Common myeloid progenitor, CD34-positive (primary cell): Measurements from ENCODE around the gene TRAF3.
"Not testable (repeated sequence)": the region's sequence is repeated elsewhere in the genome, so short reads cannot be mapped to it uniquely, and the experiment has no call there.

Experiments
- CTCF ChIA-PET: fragments of 350-600 bp; sonication (Branson Sonifier 250); formaldehyde crosslinking; loops from one replicate; lab custom pipeline; 2021; ENCODE audit warnings: antibody characterized with exemption; lab: Charles Lee
- POLR2A ChIA-PET: fragments of 350-600 bp; sonication (Branson Sonifier 250); formaldehyde crosslinking; loops from one replicate; lab custom pipeline; 2021; ENCODE audit warnings: antibody characterized with exemption; lab: Charles Lee
- DNase-seq, 3 donors: peaks; one replicate each; pipeline versions ENCODE4 v3.0.0 to v3.0.0-alpha.2; 2013
- H3K27ac ChIP-seq, 2 experiments: 1 replicate in 1 of 2; 2 replicates in 1 of 2; pipeline ENCODE4 v1.7.0; 2013; ENCODE audit warnings: inconsistent platforms in 2 of 2, low read length in 2 of 2, mild to moderate bottlenecking in 2 of 2, low read depth in 1 of 2, moderate library complexity in 1 of 2; ENCODE audit not compliant: severe bottlenecking in 2 of 2, insufficient read depth in 1 of 2, poor library complexity in 1 of 2
- H3K27me3 ChIP-seq, 5 experiments: replicated peaks in 2 of 5; 1 replicate in 3 of 5; 2 replicates in 2 of 5; pipeline versions ENCODE4 v1.6.1 to v1.7.0; 2013; ENCODE audit warnings: low read length in 4 of 5, mild to moderate bottlenecking in 2 of 5, moderate library complexity in 2 of 5, inconsistent platforms in 1 of 5; ENCODE audit not compliant: insufficient read depth in 5 of 5, control insufficient read depth in 4 of 5
- H3K36me3 ChIP-seq, 4 experiments: 1 replicate in 2 of 4; 2 replicates in 2 of 4; pipeline versions ENCODE4 v1.6.1 to v1.7.0; 2013; ENCODE audit warnings: low read length in 3 of 4, control low read depth in 1 of 4, mild to moderate bottlenecking in 1 of 4; ENCODE audit not compliant: control insufficient read depth in 4 of 4, insufficient read depth in 4 of 4
- H3K4me1 ChIP-seq, 4 experiments: 1 replicate in 3 of 4; 2 replicates in 1 of 4; pipeline versions ENCODE4 v1.6.1 to v1.7.1; 2013; ENCODE audit warnings: low read length in 3 of 4, mild to moderate bottlenecking in 3 of 4, control low read depth in 1 of 4, inconsistent platforms in 1 of 4, moderate library complexity in 1 of 4; ENCODE audit not compliant: control insufficient read depth in 4 of 4, insufficient read depth in 4 of 4; ENCODE audit errors: control extremely low read depth in 1 of 4
- H3K4me3 ChIP-seq, 7 experiments: 1 replicate in 4 of 7; 2 replicates in 3 of 7; pipeline versions ENCODE4 v1.5.1 to v1.7.0; 2013; ENCODE audit warnings: mild to moderate bottlenecking in 7 of 7, low read length in 6 of 7, moderate library complexity in 6 of 7, inconsistent platforms in 2 of 7, low read depth in 2 of 7, control low read depth in 1 of 7; ENCODE audit not compliant: insufficient read depth in 4 of 7, control insufficient read depth in 1 of 7; ENCODE audit errors: extremely low read depth in 1 of 7
- H3K9me3 ChIP-seq, 5 experiments: 1 replicate in 4 of 5; 2 replicates in 1 of 5; pipeline versions ENCODE4 v1.6.1 to v1.7.1; 2013; ENCODE audit warnings: low read length in 4 of 5, mild to moderate bottlenecking in 2 of 5, inconsistent platforms in 1 of 5, low read depth in 1 of 5, moderate library complexity in 1 of 5; ENCODE audit not compliant: control insufficient read depth in 4 of 5, insufficient read depth in 2 of 5; ENCODE audit errors: control extremely low read depth in 1 of 5
- WGBS: methylation state at CpG from one replicate; pipeline ENCODE4 v1.1.5; 2013; ENCODE audit not compliant: insufficient coverage; 5-methylcytosine and 5-hydroxymethylcytosine counted together

Gene TRAF3

DNA sequence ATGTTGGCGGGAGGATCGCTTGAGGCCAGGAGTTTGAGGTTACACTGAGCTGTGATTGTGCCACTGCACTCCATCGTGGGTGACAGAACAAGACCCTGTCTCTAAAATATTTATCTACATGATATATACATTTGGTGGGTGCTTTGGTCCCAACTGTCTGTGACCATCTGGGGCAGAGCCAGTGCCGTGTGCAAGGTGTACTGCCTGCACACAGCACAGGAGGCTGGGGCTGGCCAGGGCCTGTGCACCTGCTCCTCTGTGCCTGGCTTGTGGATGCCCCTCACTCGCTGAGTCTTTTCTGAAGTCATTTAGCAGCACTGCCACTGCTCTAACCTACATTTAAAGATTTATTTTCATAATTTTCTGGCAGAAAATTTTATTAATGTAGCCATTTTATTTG is 58.7 kb downstream of the TRAF3 start:
- Histone ChIP-seq H3K27me3 (no peaks in the 10 kb centered on the region), H3K9me3 (no peaks in the 10 kb centered on the region), H3K27ac (no peak overlapping the region), H3K4me3 (no peak overlapping the region), H3K4me1 (peaks cover 0 to 13% (median 4%) of the 10 kb centered on the region in 4 experiments), H3K36me3 (peaks cover 0 to 14% (median 9%) of the 10 kb centered on the region in 4 experiments)
- no peak for DNase-seq
- CTCF ChIA-PET: no interaction called here
- POLR2A ChIA-PET: no interaction called here
- WGBS: 100% methylated on average over 3 of the region's 5 CpGs

DNA sequence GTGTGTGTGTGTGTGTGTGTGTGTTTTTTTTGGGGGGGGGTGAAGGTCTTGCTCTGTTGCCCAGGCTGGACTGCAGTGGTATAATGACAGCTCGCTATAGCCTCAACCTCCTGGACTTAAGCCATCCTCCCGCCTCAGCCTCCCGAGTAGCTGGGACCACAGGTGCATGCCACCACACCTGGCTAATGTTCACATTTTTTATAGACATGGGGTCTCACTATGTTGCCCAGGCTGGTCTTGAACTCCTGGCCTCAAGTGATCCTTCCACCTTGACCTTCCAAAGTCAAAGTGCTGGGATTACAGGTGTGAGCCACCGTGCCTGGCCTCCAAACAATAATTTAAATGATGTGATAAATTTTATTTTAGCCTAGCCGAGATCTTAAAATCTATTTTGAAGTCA is 59.9 kb downstream of the TRAF3 start:
- CTCF ChIA-PET: interaction anchor here (0.5 to 1.5 kb wide), 3 partner anchors 13 to 799 kb away, joined by 3 to 4 read pairs (median 3); no protein-coding TSS in a partner anchor
- H3K27me3 ChIP-seq, H3K27ac ChIP-seq, POLR2A ChIA-PET, H3K4me3 ChIP-seq, H3K36me3 ChIP-seq, DNase-seq, H3K9me3 ChIP-seq: not testable (repeated sequence)
- peaks cover 0 to 13% (median 8%) of the 10 kb centered on the region in 4 experiments for H3K4me1 ChIP-seq
- 98% methylated on average over 4 of the region's 5 CpGs for WGBS

DNA sequence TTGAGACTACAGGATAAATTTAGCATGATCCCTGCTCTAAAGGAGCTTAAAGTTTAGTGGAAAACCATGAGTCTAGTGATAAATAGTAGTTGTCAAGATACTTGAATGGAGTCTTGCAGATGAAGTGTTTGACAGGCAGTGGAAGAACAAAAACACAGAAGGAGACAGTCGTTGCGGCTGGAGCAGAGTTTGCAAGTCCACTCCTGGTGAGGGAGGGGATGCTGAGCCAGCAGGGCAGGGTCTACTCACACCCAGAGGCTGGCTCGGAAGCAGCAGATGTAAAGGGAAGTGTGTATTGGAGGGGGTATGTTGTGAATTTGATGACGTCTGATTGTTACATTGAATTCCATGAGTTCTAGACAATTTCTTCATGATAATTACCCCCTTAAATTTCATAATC is 61.3 kb downstream of the TRAF3 start:
- no peak for DNase-seq
- POLR2A ChIA-PET: no interaction called here
- Histone ChIP-seq H3K9me3 (no peaks in the 10 kb centered on the region), H3K36me3 (peaks cover 0 to 6% (median 3%) of the 10 kb centered on the region in 4 experiments), H3K27me3 (no peaks in the 10 kb centered on the region), H3K4me3 (no peak overlapping the region), H3K4me1 (peaks cover 0 to 13% (median 8%) of the 10 kb centered on the region in 4 experiments), H3K27ac (no peak overlapping the region)
- CTCF ChIA-PET: interaction anchor here (1.5 kb wide), 1 partner anchor 11 kb away, joined by 4 read pairs; no protein-coding TSS in a partner anchor
- WGBS: 85% methylated on average over 2 of the region's 4 CpGs

DNA sequence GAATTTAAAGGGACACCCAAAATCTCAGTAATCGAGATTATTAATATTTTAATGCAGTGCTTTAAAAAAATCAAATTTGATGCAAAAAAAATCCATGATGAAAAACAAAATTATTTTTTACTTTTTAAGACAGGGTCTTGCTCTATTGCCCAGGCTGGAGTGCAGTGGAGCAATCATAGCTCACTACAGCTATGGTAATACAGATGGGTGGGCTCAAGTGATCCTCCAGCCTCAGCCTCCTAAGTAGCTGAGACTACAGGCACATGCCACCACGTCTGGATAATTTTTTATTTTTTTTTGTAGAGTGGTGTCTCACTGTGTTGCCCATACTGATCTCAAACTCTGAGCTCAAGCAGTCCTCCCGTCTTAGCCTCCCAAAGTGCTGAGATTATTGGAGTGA is 62.9 kb downstream of the TRAF3 start:
- POLR2A ChIA-PET: interaction anchor here (0.6 kb wide), 1 partner anchor 17 kb away, joined by 4 read pairs; no protein-coding TSS in a partner anchor
- Histone ChIP-seq H3K36me3 (peaks cover 0 to 2% (median under 1%) of the 10 kb centered on the region in 4 experiments), H3K27me3 (no peaks in the 10 kb centered on the region), H3K9me3 (no peaks in the 10 kb centered on the region), H3K4me1 (peaks cover 0 to 13% (median 8%) of the 10 kb centered on the region in 4 experiments), H3K27ac (no peak overlapping the region), H3K4me3 (no peak overlapping the region)
- WGBS: 100% methylated on average over 2 of the region's 3 CpGs
- CTCF ChIA-PET: no interaction called here
- no peak for DNase-seq

DNA sequence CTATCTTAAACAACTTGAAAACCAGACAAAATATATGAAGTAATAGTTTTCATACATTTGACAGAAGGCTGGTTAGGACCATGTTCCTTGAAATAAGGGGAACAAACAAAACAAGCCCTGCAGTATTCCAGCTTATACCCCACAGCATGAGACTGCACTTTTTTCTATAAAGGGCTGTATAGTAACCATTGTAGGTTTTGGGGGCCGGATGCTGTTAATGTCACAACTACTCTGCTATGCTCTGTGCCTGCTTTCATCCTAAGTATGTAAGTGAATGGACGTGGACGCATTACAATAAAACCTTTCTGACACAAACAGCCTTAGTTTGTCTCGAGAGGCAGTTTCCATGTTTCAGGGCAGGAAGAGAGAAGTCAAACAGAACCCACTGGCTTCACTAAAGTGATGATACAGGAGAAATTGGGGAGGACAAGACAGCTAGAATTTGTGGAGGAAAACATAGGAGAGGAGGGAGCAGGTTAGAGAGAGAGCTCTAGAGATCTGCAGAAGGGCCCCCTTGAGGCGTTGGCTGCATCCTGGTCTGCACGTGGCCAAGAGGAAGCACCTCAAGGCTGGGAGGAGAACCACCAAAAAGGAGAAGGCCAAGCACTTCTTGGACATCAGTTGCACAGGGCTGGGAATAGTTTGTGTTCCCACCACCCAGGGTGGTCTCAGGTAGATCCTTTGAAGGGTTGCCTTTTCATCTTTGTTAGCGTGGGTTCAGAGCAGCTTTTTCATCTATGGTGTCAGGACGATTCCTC is 63.7 kb downstream of the TRAF3 start:
- ChIA-PET CTCF (interaction anchor here (1.0 kb wide), 1 partner anchor 91 kb away, joined by 3 read pairs; no protein-coding TSS in a partner anchor), POLR2A (interaction anchor here (0.6 kb wide), 2 partner anchors 18 to 49 kb away, joined by 3 to 4 read pairs; no protein-coding TSS in a partner anchor)
- 51% methylated on average over 7 of the region's 8 CpGs for WGBS
- Histone ChIP-seq H3K4me1 (peaks cover 0 to 13% (median 8%) of the 10 kb centered on the region in 4 experiments), H3K27me3 (no peaks in the 10 kb centered on the region), H3K36me3 (peaks cover 0 to 2% (median 0%) of the 10 kb centered on the region in 4 experiments), H3K27ac (peak overlapping the region in 1 of 2 experiments; percentile 4), H3K4me3 (no peak overlapping the region), H3K9me3 (no peaks in the 10 kb centered on the region)
- DNase-seq: peak in 2 of 3 donors; percentile 58

DNA sequence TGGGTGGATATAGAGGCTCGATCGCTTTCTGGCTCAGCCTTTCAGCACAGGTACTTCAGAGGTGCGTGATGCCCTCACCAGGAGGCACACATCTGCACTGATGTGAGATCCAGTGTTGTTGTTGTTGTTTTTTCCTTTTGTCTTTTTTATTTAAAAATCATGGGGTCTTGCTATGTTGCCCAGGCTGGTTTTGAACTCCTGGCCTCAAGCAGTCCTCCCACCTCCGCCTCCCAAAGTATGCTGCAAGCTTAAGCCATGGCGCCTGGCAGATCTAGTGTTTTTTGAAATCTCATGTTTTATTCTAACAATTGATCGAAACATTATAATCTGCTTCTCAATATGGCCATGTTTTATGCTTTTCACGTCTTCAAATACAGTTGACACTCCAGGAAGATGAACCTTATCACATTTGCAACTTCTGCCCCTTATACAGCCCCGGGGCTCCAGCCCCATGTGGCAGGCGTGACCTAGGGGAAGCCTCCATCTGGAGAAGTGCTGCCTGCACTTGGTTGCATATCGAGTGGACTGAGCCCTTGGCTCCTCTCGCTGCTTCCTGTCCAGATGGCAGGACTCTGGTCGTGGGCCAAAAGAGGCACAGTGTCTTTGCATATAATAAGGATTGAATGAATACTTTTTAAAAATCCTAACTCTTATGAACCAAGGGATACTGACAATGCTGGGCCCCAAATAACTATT is 71.7 kb downstream of the TRAF3 start:
- ChIA-PET POLR2A (no interaction called here), CTCF (interaction anchor here (1.2 kb wide), 1 partner anchor 75 kb away, joined by 4 read pairs; no protein-coding TSS in a partner anchor)
- peaks cover 0 to 14% (median 9%) of the 10 kb centered on the region in 4 experiments for H3K4me1 ChIP-seq
- peak overlapping the region in 1 of 7 experiments; percentile 70 for H3K4me3 ChIP-seq
- H3K27me3 ChIP-seq: no peaks in the 10 kb centered on the region
- H3K27ac ChIP-seq: no peak overlapping the region
- WGBS: 62% methylated on average over 9 of the region's 12 CpGs
- H3K36me3 ChIP-seq: no peaks in the 10 kb centered on the region
- no peaks in the 10 kb centered on the region for H3K9me3 ChIP-seq
- DNase-seq: peak in 2 of 3 donors; percentile 16 to 31
